SK-N-SH treated with all-trans-retinoic acid at 6 μM for 48 hours (cell line): ENCODE results near the gene KRT84.

Experiments used
- BACH2 ChIP-seq: fragments of 250-450 bp; sonication (Bioruptor Pico); IDR thresholded peaks from 2 replicates; pipeline ENCODE4 v1.9.0; 2021; ENCODE audit warnings: mild to moderate bottlenecking, borderline replicate concordance
- CSDC2 ChIP-seq: fragments of 250-450 bp; sonication (Bioruptor Pico); IDR thresholded peaks from 2 replicates; pipeline ENCODE4 v1.5.0; 2020; ENCODE audit warnings: mild to moderate bottlenecking, moderate library complexity
- ESRRG ChIP-seq: fragments of 250-450 bp; sonication (Bioruptor Pico); IDR thresholded peaks from 2 replicates; pipeline ENCODE4 v1.6.1; 2021; ENCODE audit warnings: mild to moderate bottlenecking
- PPARA ChIP-seq: fragments of 250-450 bp; sonication (Bioruptor Pico); IDR thresholded peaks from 2 replicates; pipeline ENCODE4 v1.5.0; 2020; ENCODE audit warnings: mild to moderate bottlenecking, borderline replicate concordance
- RARB ChIP-seq: fragments of 250-450 bp; sonication (Bioruptor Pico); IDR thresholded peaks from 2 replicates; pipeline ENCODE4 v1.8.0; 2021; ENCODE audit warnings: mild to moderate bottlenecking, moderate library complexity
- SNAI2 ChIP-seq: fragments of 250-450 bp; sonication (Bioruptor Pico); IDR thresholded peaks from 2 replicates; pipeline ENCODE4 v1.5.0; 2020; ENCODE audit warnings: mild to moderate bottlenecking, moderate library complexity
- ZFP30 ChIP-seq: fragments of 450-650 bp; formaldehyde crosslinking; IDR thresholded peaks from 2 replicates; pipeline ENCODE4 v1.5.0; 2022; ENCODE audit warnings: mild to moderate bottlenecking, moderate library complexity
- ZNF565 ChIP-seq: fragments of 450-650 bp; formaldehyde crosslinking; conservative IDR thresholded peaks from 2 replicates; pipeline ENCODE4 v1.5.0; 2020; ENCODE audit warnings: low read depth, mild to moderate bottlenecking, moderate library complexity
- TF ChIP-seq, protein P1 (sequence below): fragments of 250-450 bp; sonication (Bioruptor Pico); IDR thresholded peaks from 2 replicates; pipeline ENCODE4 v1.8.0; 2020; ENCODE audit warnings: mild to moderate bottlenecking, moderate library complexity, borderline replicate concordance
- TF ChIP-seq, protein P2 (sequence below): fragments of 250-450 bp; sonication (Bioruptor Pico); IDR thresholded peaks from 2 replicates; pipeline ENCODE4 v1.5.0; 2020; ENCODE audit warnings: mild to moderate bottlenecking, moderate library complexity
- TF ChIP-seq, protein P3 (sequence below): fragments of 250-450 bp; sonication (Bioruptor Pico); IDR thresholded peaks from 2 replicates; pipeline ENCODE4 v1.8.0; 2021; ENCODE audit warnings: low read depth, mild to moderate bottlenecking, moderate library complexity, borderline replicate concordance
- TF ChIP-seq, protein P4 (sequence below): fragments of 250-450 bp; sonication (Bioruptor Pico); IDR thresholded peaks from 2 replicates; pipeline ENCODE4 v1.5.1; 2020; ENCODE audit warnings: low read depth, mild to moderate bottlenecking, moderate library complexity

DNA sequence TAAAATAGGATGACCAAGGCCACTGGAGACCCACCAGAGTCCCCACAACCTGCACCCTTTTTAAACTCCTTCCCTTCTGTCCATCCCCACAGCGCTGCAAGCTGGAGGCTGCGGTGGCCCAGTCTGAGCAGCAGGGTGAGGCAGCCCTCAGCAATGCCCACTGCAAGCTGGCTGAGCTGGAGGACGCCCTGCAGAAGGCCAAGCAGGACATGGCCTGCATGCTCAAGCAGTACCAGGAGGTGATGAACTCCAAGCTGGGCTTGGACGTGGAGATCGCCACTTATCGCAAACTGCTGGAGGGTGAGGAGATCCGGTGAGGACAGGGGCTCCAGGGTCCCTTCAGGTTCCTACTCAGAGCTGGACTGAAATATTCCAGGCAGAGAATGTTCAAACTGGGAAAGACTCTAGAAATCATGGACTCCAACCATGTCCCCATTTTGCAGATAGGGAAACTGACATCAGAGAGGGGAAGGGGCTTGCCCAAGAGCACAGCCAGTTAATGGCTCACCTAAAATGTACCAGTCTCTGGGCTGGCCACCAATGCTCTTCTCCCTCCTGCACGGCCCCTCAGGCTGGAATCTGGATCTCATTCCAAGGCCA is 35.3 kb downstream of the KRT84 start:
- TF ChIP-seq ZFP30 (CRISPR knock-in tag) (no peak), SNAI2 (no peak), ESRRG (CRISPR knock-in tag) (no peak), ZNF565 (CRISPR knock-in tag) (no peak), BACH2 (no peak), RARB (CRISPR knock-in tag) (no peak), CSDC2 (no peak), PPARA (no peak)
- TF ChIP-seq, protein P1, sequence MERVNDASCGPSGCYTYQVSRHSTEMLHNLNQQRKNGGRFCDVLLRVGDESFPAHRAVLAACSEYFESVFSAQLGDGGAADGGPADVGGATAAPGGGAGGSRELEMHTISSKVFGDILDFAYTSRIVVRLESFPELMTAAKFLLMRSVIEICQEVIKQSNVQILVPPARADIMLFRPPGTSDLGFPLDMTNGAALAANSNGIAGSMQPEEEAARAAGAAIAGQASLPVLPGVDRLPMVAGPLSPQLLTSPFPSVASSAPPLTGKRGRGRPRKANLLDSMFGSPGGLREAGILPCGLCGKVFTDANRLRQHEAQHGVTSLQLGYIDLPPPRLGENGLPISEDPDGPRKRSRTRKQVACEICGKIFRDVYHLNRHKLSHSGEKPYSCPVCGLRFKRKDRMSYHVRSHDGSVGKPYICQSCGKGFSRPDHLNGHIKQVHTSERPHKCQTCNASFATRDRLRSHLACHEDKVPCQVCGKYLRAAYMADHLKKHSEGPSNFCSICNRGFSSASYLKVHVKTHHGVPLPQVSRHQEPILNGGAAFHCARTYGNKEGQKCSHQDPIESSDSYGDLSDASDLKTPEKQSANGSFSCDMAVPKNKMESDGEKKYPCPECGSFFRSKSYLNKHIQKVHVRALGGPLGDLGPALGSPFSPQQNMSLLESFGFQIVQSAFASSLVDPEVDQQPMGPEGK (CRISPR knock-in tag) = no peak
- TF ChIP-seq, protein P2, sequence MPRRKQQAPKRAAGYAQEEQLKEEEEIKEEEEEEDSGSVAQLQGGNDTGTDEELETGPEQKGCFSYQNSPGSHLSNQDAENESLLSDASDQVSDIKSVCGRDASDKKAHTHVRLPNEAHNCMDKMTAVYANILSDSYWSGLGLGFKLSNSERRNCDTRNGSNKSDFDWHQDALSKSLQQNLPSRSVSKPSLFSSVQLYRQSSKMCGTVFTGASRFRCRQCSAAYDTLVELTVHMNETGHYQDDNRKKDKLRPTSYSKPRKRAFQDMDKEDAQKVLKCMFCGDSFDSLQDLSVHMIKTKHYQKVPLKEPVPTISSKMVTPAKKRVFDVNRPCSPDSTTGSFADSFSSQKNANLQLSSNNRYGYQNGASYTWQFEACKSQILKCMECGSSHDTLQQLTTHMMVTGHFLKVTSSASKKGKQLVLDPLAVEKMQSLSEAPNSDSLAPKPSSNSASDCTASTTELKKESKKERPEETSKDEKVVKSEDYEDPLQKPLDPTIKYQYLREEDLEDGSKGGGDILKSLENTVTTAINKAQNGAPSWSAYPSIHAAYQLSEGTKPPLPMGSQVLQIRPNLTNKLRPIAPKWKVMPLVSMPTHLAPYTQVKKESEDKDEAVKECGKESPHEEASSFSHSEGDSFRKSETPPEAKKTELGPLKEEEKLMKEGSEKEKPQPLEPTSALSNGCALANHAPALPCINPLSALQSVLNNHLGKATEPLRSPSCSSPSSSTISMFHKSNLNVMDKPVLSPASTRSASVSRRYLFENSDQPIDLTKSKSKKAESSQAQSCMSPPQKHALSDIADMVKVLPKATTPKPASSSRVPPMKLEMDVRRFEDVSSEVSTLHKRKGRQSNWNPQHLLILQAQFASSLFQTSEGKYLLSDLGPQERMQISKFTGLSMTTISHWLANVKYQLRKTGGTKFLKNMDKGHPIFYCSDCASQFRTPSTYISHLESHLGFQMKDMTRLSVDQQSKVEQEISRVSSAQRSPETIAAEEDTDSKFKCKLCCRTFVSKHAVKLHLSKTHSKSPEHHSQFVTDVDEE = no peak
- TF ChIP-seq, protein P3, sequence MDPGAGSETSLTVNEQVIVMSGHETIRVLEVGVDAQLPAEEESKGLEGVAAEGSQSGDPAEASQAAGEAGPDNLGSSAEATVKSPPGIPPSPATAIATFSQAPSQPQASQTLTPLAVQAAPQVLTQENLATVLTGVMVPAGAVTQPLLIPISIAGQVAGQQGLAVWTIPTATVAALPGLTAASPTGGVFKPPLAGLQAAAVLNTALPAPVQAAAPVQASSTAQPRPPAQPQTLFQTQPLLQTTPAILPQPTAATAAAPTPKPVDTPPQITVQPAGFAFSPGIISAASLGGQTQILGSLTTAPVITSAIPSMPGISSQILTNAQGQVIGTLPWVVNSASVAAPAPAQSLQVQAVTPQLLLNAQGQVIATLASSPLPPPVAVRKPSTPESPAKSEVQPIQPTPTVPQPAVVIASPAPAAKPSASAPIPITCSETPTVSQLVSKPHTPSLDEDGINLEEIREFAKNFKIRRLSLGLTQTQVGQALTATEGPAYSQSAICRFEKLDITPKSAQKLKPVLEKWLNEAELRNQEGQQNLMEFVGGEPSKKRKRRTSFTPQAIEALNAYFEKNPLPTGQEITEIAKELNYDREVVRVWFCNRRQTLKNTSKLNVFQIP (CRISPR knock-in tag) = no peak
- TF ChIP-seq, protein P4, sequence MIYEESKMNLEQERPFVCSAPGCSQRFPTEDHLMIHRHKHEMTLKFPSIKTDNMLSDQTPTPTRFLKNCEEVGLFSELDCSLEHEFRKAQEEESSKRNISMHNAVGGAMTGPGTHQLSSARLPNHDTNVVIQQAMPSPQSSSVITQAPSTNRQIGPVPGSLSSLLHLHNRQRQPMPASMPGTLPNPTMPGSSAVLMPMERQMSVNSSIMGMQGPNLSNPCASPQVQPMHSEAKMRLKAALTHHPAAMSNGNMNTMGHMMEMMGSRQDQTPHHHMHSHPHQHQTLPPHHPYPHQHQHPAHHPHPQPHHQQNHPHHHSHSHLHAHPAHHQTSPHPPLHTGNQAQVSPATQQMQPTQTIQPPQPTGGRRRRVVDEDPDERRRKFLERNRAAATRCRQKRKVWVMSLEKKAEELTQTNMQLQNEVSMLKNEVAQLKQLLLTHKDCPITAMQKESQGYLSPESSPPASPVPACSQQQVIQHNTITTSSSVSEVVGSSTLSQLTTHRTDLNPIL (CRISPR knock-in tag) = no peak
